H1 (cell line): ENCODE results near the gene HNRNPDL. TPM values are rescaled to one million over a fixed set of nuclear protein-coding genes. Genes with fewer than 3 reads are reported as not detected.
A peak's percentile ranks its signal among the peaks of the same experiment; 100 is the strongest.

Source experiments
- CTCF ChIA-PET: fragments of 300-600 bp; sonication (Branson Sonifier 250); formaldehyde crosslinking; loops from one replicate; lab custom pipeline; 2021; ENCODE audit not compliant: partially characterized antibody; lab: Charles Lee
- POLR2A ChIA-PET: fragments of 300-600 bp; sonication (Branson Sonifier 250); formaldehyde crosslinking; loops from one replicate; lab custom pipeline; 2021; ENCODE audit warnings: inconsistent platforms; ENCODE audit not compliant: partially characterized antibody; lab: Charles Lee
- DNase-seq, 2 experiments: peaks; one replicate each; pipeline versions ENCODE4 v3.0.0 to v3.0.0-alpha.2; 2010 to 2022; ENCODE audit warnings: low spot score in 2 of 2, low read depth in 1 of 2, mixed read lengths in 1 of 2
- FAIRE-seq: peaks from 2 replicates; lab custom pipeline; 2011; peaks lifted over from hg19 to GRCh38; lab: Jason Lieb, UNC
- H2AFZ ChIP-seq: 2 replicates; pipeline ENCODE4 v1.8.1; 2012; ENCODE audit warnings: low read length, inconsistent platforms
- H2AK5ac ChIP-seq: 2 replicates; pipeline ENCODE4 v1.6.1; 2013; ENCODE audit warnings: low read depth, low read length
- H2BK120ac ChIP-seq: replicated peaks from 2 replicates; pipeline ENCODE3; 2013; ENCODE audit warnings: low read depth, low read length, inconsistent platforms
- H2BK12ac ChIP-seq: 2 replicates; pipeline ENCODE4 v1.6.1; 2013; ENCODE audit warnings: low read depth, low read length
- H2BK15ac ChIP-seq: 2 replicates; pipeline ENCODE4 v1.6.1; 2013; ENCODE audit warnings: low read length
- H2BK20ac ChIP-seq: 2 replicates; pipeline ENCODE4 v1.6.1; 2013; ENCODE audit warnings: low read length
- H2BK5ac ChIP-seq: 2 replicates; pipeline ENCODE4 v1.6.1; 2013; ENCODE audit warnings: low read depth, low read length
- H3K14ac ChIP-seq: 2 replicates; pipeline ENCODE4 v1.6.1; 2013; ENCODE audit warnings: inconsistent platforms; ENCODE audit not compliant: insufficient read length
- H3K18ac ChIP-seq: 2 replicates; pipeline ENCODE4 v1.6.1; 2013; ENCODE audit warnings: low read length; ENCODE audit errors: extremely low read depth
- H3K23ac ChIP-seq: 2 replicates; pipeline ENCODE4 v1.6.1; 2013; ENCODE audit warnings: inconsistent platforms; ENCODE audit not compliant: insufficient read length
- H3K23me2 ChIP-seq: 2 replicates; pipeline ENCODE4 v1.6.1; 2013; ENCODE audit warnings: low read depth, low read length
- H3K27ac ChIP-seq: 2 replicates; pipeline ENCODE4 v1.6.1; 2011; ENCODE audit warnings: low read depth, low read length, inconsistent platforms
- H3K27me3 ChIP-seq, 4 experiments: replicated peaks in 1 of 4; 1 replicate in 1 of 4; 2 replicates in 3 of 4; pipeline versions ENCODE4 v1.6.1 to v1.8.1; 2011 to 2013; ENCODE audit warnings: low read length in 3 of 4, mild to moderate bottlenecking in 3 of 4, inconsistent platforms in 2 of 4, mixed read lengths in 2 of 4, moderate library complexity in 1 of 4; ENCODE audit not compliant: control insufficient read depth in 3 of 4, insufficient read depth in 3 of 4; ENCODE audit errors: extremely low read depth in 1 of 4
- H3K36me3 ChIP-seq, 4 experiments: 2 replicates each; pipeline versions ENCODE4 v1.6.1 to v1.8.1; 2011 to 2013; ENCODE audit warnings: mild to moderate bottlenecking in 4 of 4, low read length in 3 of 4, moderate library complexity in 2 of 4, control low read depth in 1 of 4, inconsistent platforms in 1 of 4; ENCODE audit not compliant: insufficient read depth in 4 of 4, control insufficient read depth in 2 of 4
- H3K4ac ChIP-seq: replicated peaks from 2 replicates; pipeline ENCODE3; 2013; ENCODE audit warnings: low read length, low read depth, mixed read lengths, inconsistent platforms; ENCODE audit not compliant: insufficient read length
- H3K4me1 ChIP-seq, 4 experiments: replicated peaks in 1 of 4; 1 replicate in 1 of 4; 2 replicates in 3 of 4; pipeline versions ENCODE4 v1.6.1 to v1.8.1; 2011 to 2013; ENCODE audit warnings: low read length in 3 of 4, inconsistent platforms in 2 of 4, mixed read lengths in 1 of 4; ENCODE audit not compliant: insufficient read depth in 4 of 4, control insufficient read depth in 3 of 4
- H3K4me2 ChIP-seq, 2 experiments: 2 replicates each; pipeline versions ENCODE4 v1.6.1 to v1.8.1; 2011 to 2013; ENCODE audit warnings: low read depth in 2 of 2, low read length in 2 of 2, control low read depth in 1 of 2, inconsistent platforms in 1 of 2, mild to moderate bottlenecking in 1 of 2; ENCODE audit not compliant: insufficient read depth in 1 of 2
- H3K4me3 ChIP-seq, 4 experiments: fragments of 200-600, 300-600 bp in 1 of 4; sonication (generic), shearing (Covaris generic), sonication (Bioruptor Twin) in 1 of 4; 2 replicates each; pipeline versions ENCODE4 v1.5.1 to v1.8.1; 2011 to 2016; ENCODE audit warnings: low read length in 4 of 4, low read depth in 3 of 4, control low read depth in 2 of 4, inconsistent platforms in 2 of 4, mild to moderate bottlenecking in 2 of 4, mixed read lengths in 1 of 4, moderate library complexity in 1 of 4; ENCODE audit not compliant: insufficient read depth in 2 of 4; ENCODE audit errors: extremely low read depth in 1 of 4
- H3K56ac ChIP-seq: replicated peaks from 2 replicates; pipeline ENCODE3; 2013; ENCODE audit warnings: low read depth, mild to moderate bottlenecking, mixed read lengths, low read length, inconsistent platforms; ENCODE audit not compliant: insufficient read length
- H3K79me1 ChIP-seq: 2 replicates; pipeline ENCODE4 v1.6.1; 2013; ENCODE audit warnings: low read depth, low read length, control low read depth
- H3K79me2 ChIP-seq, 2 experiments: 2 replicates each; pipeline versions ENCODE4 v1.6.1 to v1.8.1; 2012 to 2013; ENCODE audit warnings: low read length in 2 of 2, mild to moderate bottlenecking in 2 of 2, inconsistent platforms in 1 of 2; ENCODE audit not compliant: insufficient read depth in 2 of 2, control insufficient read depth in 1 of 2
- H3K9ac ChIP-seq, 4 experiments: replicated peaks in 1 of 4; 1 replicate in 1 of 4; 2 replicates in 3 of 4; pipeline versions ENCODE4 v1.6.1 to v1.8.1; 2011 to 2013; ENCODE audit warnings: low read depth in 3 of 4, low read length in 3 of 4, control low read depth in 2 of 4, mild to moderate bottlenecking in 2 of 4, moderate library complexity in 2 of 4, inconsistent platforms in 1 of 4; ENCODE audit errors: extremely low read depth in 1 of 4
- H3K9me3 ChIP-seq, 2 experiments: 2 replicates each; pipeline versions ENCODE4 v1.6.1 to v1.8.1; 2012 to 2013; ENCODE audit warnings: mild to moderate bottlenecking in 2 of 2, moderate library complexity in 2 of 2, control low read depth in 1 of 2, inconsistent platforms in 1 of 2, low read depth in 1 of 2, low read length in 1 of 2, mixed read lengths in 1 of 2; ENCODE audit not compliant: insufficient read depth in 2 of 2
- H4K20me1 ChIP-seq, 2 experiments: replicated peaks in 1 of 2; 2 replicates each; pipeline versions ENCODE3 to v1.8.1; 2011 to 2013; ENCODE audit warnings: inconsistent platforms in 2 of 2, low read length in 2 of 2, mild to moderate bottlenecking in 1 of 2; ENCODE audit not compliant: insufficient read depth in 2 of 2, control insufficient read depth in 1 of 2
- H4K5ac ChIP-seq: 2 replicates; pipeline ENCODE4 v1.6.1; 2013; ENCODE audit warnings: low read length, low read depth, mixed read lengths, inconsistent platforms; ENCODE audit not compliant: insufficient read length
- H4K8ac ChIP-seq: 2 replicates; pipeline ENCODE4 v1.8.0; 2013; ENCODE audit warnings: mild to moderate bottlenecking, moderate library complexity, low read length, inconsistent platforms; ENCODE audit not compliant: insufficient read depth; ENCODE audit errors: extremely low read depth
- H4K91ac ChIP-seq: replicated peaks from 2 replicates; pipeline ENCODE3; 2013; ENCODE audit warnings: low read length, mixed read lengths, inconsistent platforms; ENCODE audit not compliant: insufficient read length
- JUND ChIP-seq: IDR thresholded peaks from 2 replicates; pipeline ENCODE4 v1.6.1; 2011; ENCODE audit warnings: mild to moderate bottlenecking, improper control_type of control experiment, low read length
- NRF1 ChIP-seq: IDR thresholded peaks from 2 replicates; pipeline ENCODE4 v1.6.1; 2011; ENCODE audit warnings: mild to moderate bottlenecking, low read depth, low read length, improper control_type of control experiment
- YY1 ChIP-seq: IDR thresholded peaks from 2 replicates; pipeline ENCODE4 v1.6.1; 2011; ENCODE audit warnings: low read depth, mild to moderate bottlenecking, low read length
- WGBS, 2 experiments: shearing (Covaris generic) in 1 of 2; methylation state at CpG; one replicate each; pipeline versions ENCODE4 v1.1.6 to v1.1.7; 2013 to 2015; ENCODE audit warnings: low lambda C conversion rate in 2 of 2, mixed read lengths in 2 of 2, inconsistent platforms in 1 of 2, low coverage in 1 of 2, missing lambda C conversion rate in 1 of 2; ENCODE audit not compliant: insufficient replicate concordance in 2 of 2, insufficient coverage in 1 of 2, insufficient read length in 1 of 2; ENCODE audit errors: extremely low coverage in 1 of 2, missing lambda C conversion rate in 1 of 2; 5-methylcytosine and 5-hydroxymethylcytosine counted together
- polyA plus RNA-seq, 7 experiments: library from polyadenylated mRNA; depleted of rRNA in 3 of 7; stranded (reverse) in 5 of 7; unstranded in 2 of 7; fragments of >200 nt in 5 of 7; fragments of 200-250 nt in 2 of 7; gene quantifications; 1 replicate in 5 of 7; 2 replicates in 1 of 7; 4 replicates in 1 of 7; pipeline versions ENCODE4 v1.2.1 to v1.2.3, GENCODE V29; 2011 to 2013; ENCODE audit warnings: missing spikeins in 2 of 7, mixed read lengths in 2 of 7
- total RNA-seq: library from RNA; stranded (reverse); fragmentation: NEBNext Ultra II Directional; extraction: Animal tissue kit (Norgen Biotek cat#: 25700); gene quantifications from 2 replicates; pipeline ENCODE4 v1.2.1, GENCODE V29; 2021
- TF ChIP-seq, protein P1 (sequence below): IDR thresholded peaks from 2 replicates; pipeline ENCODE4 v1.6.1; 2011; ENCODE audit warnings: low read length, improper control_type of control experiment

Gene HNRNPDL
- total and polyA plus RNA-seq, 2 of the 8 experiments (the other 6 are each of a cell fraction or from before 2014, with no cell fraction given), result 197 to 411 TPM

DNA sequence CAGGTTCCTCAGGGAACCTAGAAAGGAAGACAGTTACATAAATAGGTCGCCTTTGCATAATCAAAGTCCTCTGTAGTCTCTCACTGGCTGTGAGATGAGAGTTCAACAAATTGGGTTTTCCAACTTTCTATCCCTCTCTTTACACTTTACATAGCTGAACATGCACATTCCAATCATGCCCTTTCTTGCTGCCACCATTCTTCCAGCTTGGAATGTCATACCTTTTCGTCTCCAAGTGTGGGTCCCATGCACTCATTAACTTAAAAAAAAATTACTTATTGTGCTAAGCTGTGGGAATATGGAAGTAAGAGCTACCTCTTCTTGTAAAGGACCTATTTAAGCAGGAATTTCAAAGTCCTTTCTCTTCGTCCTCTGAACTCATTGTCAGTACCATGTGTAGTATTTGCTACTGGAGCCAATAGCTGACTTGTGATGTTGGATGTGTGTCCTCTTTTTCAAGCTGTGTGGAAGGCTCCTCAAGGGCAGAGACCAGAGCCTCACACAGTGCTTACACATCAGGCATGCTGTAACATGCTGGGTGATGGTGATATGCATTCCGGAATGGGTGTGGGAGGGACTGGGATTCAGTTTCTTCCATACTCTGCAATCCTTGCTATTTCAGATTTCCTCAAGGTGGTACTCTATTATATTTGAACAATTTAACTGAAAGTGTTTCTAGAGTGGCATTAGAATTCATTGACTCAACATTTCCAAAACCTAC, 7.2 kb upstream of the HNRNPDL start:
- peaks cover 0 to 7% (median 0%) of the 10 kb centered on the region in 4 experiments; a peak in 2 of 7 replicates for H3K4me1 ChIP-seq
- H2AK5ac ChIP-seq, result peak overlapping the region; percentile 41; the same call in 1 of the 2 replicates
- H2BK120ac ChIP-seq, result no peak overlapping the region
- no peaks in the 10 kb centered on the region for H3K27me3 ChIP-seq
- no peak overlapping the region for H3K4me3 ChIP-seq
- ChIA-PET POLR2A (interaction anchor here (0.7 to 11.4 kb wide), 7 partner anchors 8 to 71 kb away, joined by 3 to 126 read pairs (median 4); partner anchors contain the start of genes ENOPH1 and HNRNPDL), CTCF (interaction anchor here (1.1 to 2.5 kb wide), 3 partner anchors 9 to 150 kb away, joined by 3 to 9 read pairs (median 3); no protein-coding TSS in a partner anchor)
- WGBS, 2 experiments, result 87% methylated on average over 4 of the region's 4 CpGs; no CpG with 5 or more reads in 1 of the 2 experiments
- H3K4ac ChIP-seq, result peak overlapping the region; percentile 39
- TF ChIP-seq JUND (no peak), YY1 (no peak), NRF1 (no peak)
- TF ChIP-seq, protein P1, sequence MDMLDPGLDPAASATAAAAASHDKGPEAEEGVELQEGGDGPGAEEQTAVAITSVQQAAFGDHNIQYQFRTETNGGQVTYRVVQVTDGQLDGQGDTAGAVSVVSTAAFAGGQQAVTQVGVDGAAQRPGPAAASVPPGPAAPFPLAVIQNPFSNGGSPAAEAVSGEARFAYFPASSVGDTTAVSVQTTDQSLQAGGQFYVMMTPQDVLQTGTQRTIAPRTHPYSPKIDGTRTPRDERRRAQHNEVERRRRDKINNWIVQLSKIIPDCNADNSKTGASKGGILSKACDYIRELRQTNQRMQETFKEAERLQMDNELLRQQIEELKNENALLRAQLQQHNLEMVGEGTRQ, result no peak
- no peak overlapping the region for H3K14ac ChIP-seq
- no peak overlapping the region for H2BK5ac ChIP-seq
- no peak overlapping the region for H2BK20ac ChIP-seq
- peak overlapping the region; percentile 16 to 35; a peak in 2 of 4 replicates for H3K4me2 ChIP-seq
- no peak overlapping the region for H3K23ac ChIP-seq
- H2AFZ ChIP-seq, result no peak overlapping the region
- no peak overlapping the region for H4K91ac ChIP-seq
- H2BK15ac ChIP-seq, result no peak overlapping the region
- H3K27ac ChIP-seq, result no peak overlapping the region
- peaks cover 0 to 14% (median 3%) of the 10 kb centered on the region in 4 experiments; a peak in 2 of 8 replicates for H3K36me3 ChIP-seq
- FAIRE-seq (no peak), DNase-seq (no peak)
- peaks cover 73 to 100% of the 10 kb centered on the region in 2 experiments for H3K79me2 ChIP-seq
- no peak overlapping the region for H3K56ac ChIP-seq
- no peaks in the 10 kb centered on the region for H3K23me2 ChIP-seq
- no peaks in the 10 kb centered on the region for H3K9me3 ChIP-seq
- H2BK12ac ChIP-seq, result no peak overlapping the region
- H3K79me1 ChIP-seq, result peaks cover 3% of the 10 kb centered on the region; the same call in 1 of the 2 replicates
- no peak overlapping the region for H4K5ac ChIP-seq
- H4K20me1 ChIP-seq, result peaks cover 16 to 34% of the 10 kb centered on the region in 2 experiments
- no peak overlapping the region for H4K8ac ChIP-seq
- H3K18ac ChIP-seq, result no peak overlapping the region
- H3K9ac ChIP-seq, result no peak overlapping the region
